ENCODE measurements around the gene CHST9.
"Not testable (repeated sequence)": the region's sequence is repeated elsewhere in the genome, so short reads cannot be mapped to it uniquely, and the experiment has no call there.

The CHST9 gene

DNA sequence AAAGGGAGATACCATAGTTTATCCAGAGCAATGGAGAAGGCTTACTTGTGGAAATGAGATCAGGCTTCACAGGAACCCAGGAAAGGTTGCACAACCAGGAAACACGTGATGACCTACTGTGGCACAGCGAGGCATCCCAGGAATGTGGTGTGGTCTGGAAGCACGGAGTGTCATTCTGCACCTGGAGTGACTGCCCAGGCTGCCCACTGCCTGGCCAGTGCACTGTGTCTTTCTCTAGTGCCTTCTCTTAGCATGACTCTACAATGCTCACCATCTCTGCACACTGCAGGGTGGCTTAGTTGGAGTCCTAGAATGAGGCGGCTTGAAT lies 48.9 kb downstream of the CHST9 start:
- Mint-ChIP-seq H3K4me1 (no peaks in the 10 kb centered on the region), H3K27ac (no peak overlapping the region), H3K27me3 (no peaks in the 10 kb centered on the region), H3K9me3 (no peaks in the 10 kb centered on the region), H3K36me3 (no peaks in the 10 kb centered on the region), H3K4me3 (no peak overlapping the region)

DNA sequence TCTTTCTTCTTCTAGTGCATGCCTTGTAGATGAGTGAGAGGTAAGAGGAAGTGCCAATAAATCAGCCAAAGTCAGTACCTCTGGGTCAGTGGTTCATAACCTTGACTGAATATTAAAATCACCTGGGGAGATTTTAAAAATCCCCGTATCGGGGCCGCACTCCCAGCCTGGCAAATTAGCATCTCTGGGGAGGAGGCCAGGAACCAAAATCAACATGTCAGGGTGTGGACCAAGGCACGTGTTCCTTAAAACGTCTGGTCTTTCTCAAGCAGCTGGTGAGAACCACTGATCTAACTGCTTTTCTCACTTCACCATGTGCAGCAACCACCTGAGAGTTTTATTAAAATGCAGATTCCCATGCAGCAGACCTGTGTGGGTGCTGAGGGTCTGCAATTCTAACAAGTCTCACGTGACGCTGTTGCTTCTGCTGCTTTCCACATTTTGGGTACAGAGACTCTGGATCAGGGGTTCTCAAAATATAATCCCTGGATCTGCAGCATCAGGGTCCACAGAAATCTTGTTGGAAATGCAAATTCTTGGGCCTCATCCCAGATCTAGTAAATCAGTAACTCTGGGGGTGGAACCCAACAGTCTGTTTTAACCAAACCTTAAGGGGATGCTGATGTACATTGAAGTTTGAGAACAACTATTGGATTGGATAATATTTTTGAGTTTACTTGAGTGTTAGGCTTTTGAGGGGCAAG lies 49.5 kb downstream of the CHST9 start:
- Mint-ChIP-seq H3K4me3 (no peak overlapping the region), H3K4me1 (no peaks in the 10 kb centered on the region), H3K9me3 (no peaks in the 10 kb centered on the region), H3K27me3 (no peaks in the 10 kb centered on the region), H3K36me3 (no peaks in the 10 kb centered on the region), H3K27ac (no peak overlapping the region)

DNA sequence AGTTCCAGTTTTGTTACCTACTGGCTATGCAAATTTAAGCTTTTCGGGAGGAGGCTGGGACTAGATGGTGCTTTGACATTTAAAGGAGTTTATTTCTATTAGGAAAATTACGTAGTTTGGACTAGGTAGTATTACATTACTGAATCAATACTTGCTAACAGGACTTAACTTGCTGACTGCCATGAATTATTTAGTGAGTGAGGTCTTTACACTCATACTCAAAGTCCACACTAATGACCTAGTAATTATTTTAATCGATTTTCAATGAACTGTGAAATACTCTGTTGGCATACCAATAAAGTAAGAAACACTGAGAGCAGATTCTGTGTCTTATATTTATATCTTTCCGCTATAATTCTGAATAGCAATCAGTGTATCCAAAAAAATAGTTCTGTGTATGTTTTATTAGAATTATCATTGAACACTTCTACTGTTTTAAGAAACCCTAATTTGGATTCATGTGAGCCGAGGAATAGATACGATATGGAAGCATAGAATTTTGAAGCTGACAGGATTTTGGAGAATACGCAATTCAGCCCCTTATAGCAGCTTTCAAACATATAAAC lies 55.0 kb downstream of the CHST9 start:
- Mint-ChIP-seq H3K4me3 (no peak overlapping the region), H3K4me1 (no peaks in the 10 kb centered on the region), H3K27ac (no peak overlapping the region), H3K9me3 (no peaks in the 10 kb centered on the region), H3K27me3 (no peaks in the 10 kb centered on the region), H3K36me3 (no peaks in the 10 kb centered on the region)

DNA sequence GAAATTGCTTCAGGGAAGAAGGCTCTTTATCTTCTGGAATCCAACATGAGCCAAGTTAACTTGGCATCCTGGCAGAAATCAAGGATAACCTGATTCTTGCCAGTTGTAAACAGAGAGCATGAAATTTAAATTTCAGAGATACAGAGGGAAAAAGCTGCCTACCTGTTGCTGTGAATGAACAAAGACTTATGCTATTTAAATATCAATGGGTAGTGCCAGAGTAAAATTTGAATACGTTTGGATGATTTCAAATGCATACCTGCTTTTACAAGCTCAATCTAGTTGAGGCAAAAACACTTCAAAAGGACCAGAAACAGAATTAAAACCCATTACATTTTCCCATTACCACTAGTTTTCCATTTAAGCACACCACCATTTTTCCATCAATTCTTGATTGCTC lies 60.9 kb downstream of the CHST9 start:
- no peaks in the 10 kb centered on the region for H3K27me3 Mint-ChIP-seq
- H3K9me3 Mint-ChIP-seq: no peaks in the 10 kb centered on the region
- H3K4me1 Mint-ChIP-seq: no peaks in the 10 kb centered on the region
- no peaks in the 10 kb centered on the region for H3K36me3 Mint-ChIP-seq
- H3K27ac Mint-ChIP-seq: no peak overlapping the region
- H3K4me3 Mint-ChIP-seq: no peak overlapping the region

DNA sequence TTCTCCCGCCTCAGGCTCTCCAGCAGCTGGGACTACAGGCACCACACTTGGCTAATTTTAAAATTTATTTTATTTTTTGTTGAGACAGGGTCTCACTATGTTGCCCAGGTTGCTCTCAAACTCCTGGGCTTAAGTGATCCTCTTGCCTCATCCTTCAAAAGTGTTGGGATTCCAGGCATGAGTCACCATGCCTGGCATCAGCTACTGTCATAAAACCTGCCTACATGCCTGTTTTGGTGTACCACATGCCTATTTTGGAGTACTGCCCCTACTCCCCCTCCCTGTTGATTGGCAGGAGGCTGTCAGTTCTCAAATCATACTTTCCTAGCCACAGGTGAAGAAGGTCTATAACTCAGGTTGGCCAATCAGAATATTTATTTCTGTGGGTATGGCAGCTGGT lies 64.0 kb downstream of the CHST9 start:
- Mint-ChIP-seq H3K27ac (no peak overlapping the region), H3K36me3 (no peaks in the 10 kb centered on the region), H3K27me3 (no peaks in the 10 kb centered on the region), H3K4me1 (no peaks in the 10 kb centered on the region), H3K4me3 (no peak overlapping the region), H3K9me3 (no peaks in the 10 kb centered on the region)

DNA sequence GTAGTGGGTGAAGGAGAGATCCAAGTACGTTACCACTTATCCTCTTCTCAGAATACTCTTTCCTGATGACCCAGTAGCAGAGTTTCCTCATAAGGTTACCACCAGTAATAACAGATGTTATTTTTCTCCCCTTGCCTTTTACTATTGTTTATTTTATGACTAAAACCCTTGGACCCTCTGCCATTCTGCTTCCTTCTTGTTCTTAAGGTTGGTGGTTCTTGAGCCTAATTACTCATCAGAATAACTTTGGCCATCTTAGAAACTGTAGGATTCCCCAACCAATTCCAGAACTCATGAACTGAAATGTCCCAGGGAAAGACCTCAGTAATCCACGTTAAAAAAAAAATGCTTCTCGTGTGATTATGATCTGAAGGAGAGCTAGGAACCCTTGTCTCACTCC lies 64.9 kb downstream of the CHST9 start:
- H3K36me3 Mint-ChIP-seq: no peaks in the 10 kb centered on the region
- H3K4me3 Mint-ChIP-seq: no peak overlapping the region
- H3K27ac Mint-ChIP-seq: no peak overlapping the region
- no peaks in the 10 kb centered on the region for H3K27me3 Mint-ChIP-seq
- H3K9me3 Mint-ChIP-seq: no peaks in the 10 kb centered on the region
- H3K4me1 Mint-ChIP-seq: no peaks in the 10 kb centered on the region

DNA sequence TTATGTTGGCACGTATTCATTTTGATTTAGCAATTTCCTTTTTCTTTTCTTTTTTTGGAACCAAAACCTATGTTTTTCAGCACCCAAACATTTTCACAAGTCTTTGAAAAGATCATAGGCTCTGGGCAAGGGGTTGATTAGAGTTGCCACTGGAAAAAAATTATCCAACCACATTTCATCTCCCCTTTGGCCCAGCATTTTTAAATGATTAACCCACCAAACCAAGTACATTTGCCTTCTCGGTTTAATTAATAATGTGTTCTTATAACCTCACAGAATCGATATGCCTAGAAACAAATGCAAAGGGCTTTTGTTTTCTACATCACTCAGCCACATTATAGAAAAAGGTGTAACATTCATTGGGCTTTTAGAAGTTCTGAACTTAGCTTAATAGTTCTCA lies 66.1 kb downstream of the CHST9 start:
- H3K4me1 Mint-ChIP-seq: no peaks in the 10 kb centered on the region

DNA sequence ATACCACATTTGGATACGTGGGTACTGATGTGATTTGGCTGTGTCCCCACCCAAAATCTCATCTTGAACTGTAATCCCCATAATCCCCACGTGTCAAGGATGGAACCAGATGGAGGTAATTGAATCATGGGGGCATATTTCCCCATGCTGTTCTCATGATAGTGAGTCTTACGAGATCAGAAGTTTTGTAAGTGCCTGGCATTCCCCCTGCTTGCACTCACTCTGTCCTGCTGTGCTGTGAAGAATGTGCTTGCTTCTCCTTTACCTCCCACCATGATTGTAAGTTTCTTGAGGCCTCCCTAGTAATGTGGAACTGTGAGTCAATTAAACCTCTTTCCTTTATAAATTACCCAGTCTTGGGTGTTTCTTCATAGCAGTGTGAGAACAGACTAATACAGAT lies 70.3 kb downstream of the CHST9 start:
- Mint-ChIP-seq H3K27me3 (no peaks in the 10 kb centered on the region), H3K9me3 (no peaks in the 10 kb centered on the region)

More for the DNA sequence above, 66.1 kb downstream of the CHST9 start:
- no peak overlapping the region for H3K4me3 Mint-ChIP-seq
- no peak overlapping the region for H3K27ac Mint-ChIP-seq
- no peaks in the 10 kb centered on the region for H3K36me3 Mint-ChIP-seq
- H3K27me3 Mint-ChIP-seq: no peaks in the 10 kb centered on the region
- no peaks in the 10 kb centered on the region for H3K9me3 Mint-ChIP-seq

DNA sequence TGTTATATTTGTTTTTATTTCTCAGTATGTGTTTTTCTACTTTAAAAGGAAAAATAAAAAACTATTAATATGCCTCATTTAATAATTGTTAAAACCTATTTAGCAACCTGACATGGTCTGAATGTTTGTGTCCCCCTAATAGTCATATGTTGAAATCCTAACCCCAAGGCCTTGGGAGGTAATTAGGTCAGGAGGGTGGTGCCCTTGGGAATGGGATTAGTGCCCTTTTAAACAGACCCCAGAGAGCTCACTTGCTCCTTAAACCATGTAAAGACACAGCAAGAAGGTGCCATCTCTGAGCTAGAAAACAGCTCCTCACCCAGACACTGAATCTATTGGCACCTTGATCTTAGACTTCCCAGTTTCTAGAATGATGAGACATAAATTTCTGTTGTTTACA lies 71.8 kb downstream of the CHST9 start:
- no peak overlapping the region for H3K4me3 Mint-ChIP-seq
- no peaks in the 10 kb centered on the region for H3K36me3 Mint-ChIP-seq
- H3K27me3 Mint-ChIP-seq: no peaks in the 10 kb centered on the region
- no peaks in the 10 kb centered on the region for H3K4me1 Mint-ChIP-seq
- no peak overlapping the region for H3K27ac Mint-ChIP-seq
- H3K9me3 Mint-ChIP-seq: peaks cover 2% of the 10 kb centered on the region

More for the DNA sequence above, 70.3 kb downstream of the CHST9 start:
- H3K4me3 Mint-ChIP-seq: no peak overlapping the region
- H3K4me1 Mint-ChIP-seq: no peaks in the 10 kb centered on the region
- no peaks in the 10 kb centered on the region for H3K36me3 Mint-ChIP-seq
- H3K27ac Mint-ChIP-seq: no peak overlapping the region

DNA sequence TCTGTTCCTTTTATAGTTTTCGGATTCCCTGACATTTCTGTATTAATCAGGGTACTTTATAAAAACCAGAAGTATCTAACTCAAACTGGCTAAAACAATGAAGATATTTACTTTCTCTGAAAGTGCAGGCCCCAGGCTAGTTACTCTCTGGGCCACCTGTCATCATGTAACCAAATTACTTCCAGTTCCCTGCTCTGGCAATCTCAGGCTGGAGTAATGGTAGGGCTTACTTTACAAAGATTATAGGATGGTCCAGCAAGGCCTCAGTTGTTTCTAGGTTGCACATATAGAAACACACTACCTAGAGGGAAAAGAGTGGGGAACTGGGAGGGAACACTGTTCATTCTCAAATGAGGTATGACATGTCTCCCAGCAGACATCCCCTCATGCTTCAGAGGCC lies 74.8 kb downstream of the CHST9 start:
- no peak overlapping the region for H3K4me3 Mint-ChIP-seq
- peaks cover 9% of the 10 kb centered on the region for H3K9me3 Mint-ChIP-seq
- no peaks in the 10 kb centered on the region for H3K36me3 Mint-ChIP-seq
- H3K27me3 Mint-ChIP-seq: no peaks in the 10 kb centered on the region
- no peak overlapping the region for H3K27ac Mint-ChIP-seq
- H3K4me1 Mint-ChIP-seq: no peaks in the 10 kb centered on the region

DNA sequence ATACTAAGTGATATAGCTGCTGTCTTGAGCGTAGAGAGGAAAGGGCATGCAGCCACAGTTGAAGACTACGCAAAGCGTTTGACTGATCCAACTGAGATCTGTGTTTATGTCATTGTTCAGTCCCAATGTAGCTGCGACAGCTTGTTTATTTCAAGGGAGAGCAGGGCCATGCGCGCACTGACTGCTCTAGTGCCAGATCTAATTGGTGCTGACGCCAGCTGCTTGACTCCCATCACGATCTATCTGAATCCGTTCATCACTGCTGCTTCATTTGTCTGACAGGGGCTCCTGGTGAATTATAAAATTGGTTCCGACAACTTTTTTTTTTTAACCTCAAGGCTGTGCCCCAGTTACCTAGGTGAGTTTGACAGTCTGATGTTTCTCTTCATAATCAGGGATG lies 75.7 kb downstream of the CHST9 start:
- H3K27me3 Mint-ChIP-seq: no peaks in the 10 kb centered on the region
- H3K4me1 Mint-ChIP-seq: no peaks in the 10 kb centered on the region
- H3K9me3 Mint-ChIP-seq: peaks cover 12% of the 10 kb centered on the region

DNA sequence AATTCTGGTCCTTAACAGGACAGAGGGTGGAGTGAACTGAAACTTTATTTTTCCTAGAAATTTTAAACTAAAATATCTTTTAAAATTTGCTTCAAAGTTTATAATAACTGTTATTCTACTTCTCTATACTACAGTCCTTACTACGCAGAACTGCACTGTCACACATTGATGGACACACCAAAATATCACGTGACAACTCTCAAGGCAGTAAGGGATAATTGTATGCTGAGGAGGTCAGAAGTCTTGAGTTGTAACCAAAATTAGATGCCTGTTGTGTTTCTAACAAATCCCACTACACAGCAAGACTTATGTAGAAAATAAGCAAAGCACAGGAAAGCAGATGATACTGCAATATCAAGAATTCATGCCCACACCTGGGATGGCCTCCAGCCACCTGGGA lies 76.3 kb downstream of the CHST9 start:
- H3K4me3 Mint-ChIP-seq: no peak overlapping the region
- H3K36me3 Mint-ChIP-seq: no peaks in the 10 kb centered on the region
- no peaks in the 10 kb centered on the region for H3K27me3 Mint-ChIP-seq
- no peak overlapping the region for H3K27ac Mint-ChIP-seq
- H3K4me1 Mint-ChIP-seq: no peaks in the 10 kb centered on the region
- peaks cover 12% of the 10 kb centered on the region for H3K9me3 Mint-ChIP-seq

More for the DNA sequence above, 75.7 kb downstream of the CHST9 start:
- no peak overlapping the region for H3K4me3 Mint-ChIP-seq
- H3K27ac Mint-ChIP-seq: no peak overlapping the region
- no peaks in the 10 kb centered on the region for H3K36me3 Mint-ChIP-seq

DNA sequence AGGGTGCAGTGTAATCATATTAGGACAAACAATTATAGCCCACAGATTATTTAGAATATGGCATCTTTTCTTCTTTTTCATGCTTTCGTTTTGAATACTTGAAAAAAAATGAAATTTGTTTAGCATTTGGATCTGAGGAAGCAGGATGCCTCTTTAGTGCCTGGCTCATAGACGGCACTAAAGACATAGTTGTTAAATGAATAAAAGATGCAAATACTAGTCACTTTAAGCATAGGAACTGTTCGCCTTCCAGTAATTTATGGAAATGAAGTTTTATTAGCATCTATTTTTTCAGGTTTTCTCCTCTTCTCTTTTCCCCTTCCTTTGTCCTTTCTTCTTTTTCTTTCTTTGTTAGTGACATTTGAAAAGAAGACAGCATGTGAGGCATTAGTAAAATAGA lies 80.4 kb downstream of the CHST9 start:
- Mint-ChIP-seq H3K9me3 (peaks cover 21% of the 10 kb centered on the region), H3K4me3 (no peak overlapping the region), H3K27me3 (no peaks in the 10 kb centered on the region), H3K4me1 (no peaks in the 10 kb centered on the region), H3K27ac (no peak overlapping the region), H3K36me3 (no peaks in the 10 kb centered on the region)

DNA sequence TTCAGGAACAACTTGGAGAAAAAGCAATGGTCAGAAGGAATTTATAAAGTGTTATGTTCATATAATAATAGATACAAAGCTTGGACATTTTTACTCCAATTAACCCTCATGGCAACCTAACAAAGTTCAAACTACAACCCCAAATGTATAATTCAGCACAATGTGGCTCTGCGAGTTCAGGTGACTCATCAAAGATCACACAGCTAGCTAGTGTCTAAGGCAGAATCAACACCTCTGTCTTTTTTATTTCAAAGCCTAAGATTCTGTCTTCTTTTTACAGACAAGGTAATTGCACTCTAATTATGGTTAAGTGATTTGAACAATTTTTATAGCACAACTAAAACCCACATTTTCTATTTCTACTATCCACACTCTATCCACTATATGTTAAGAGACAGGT lies 90.5 kb downstream of the CHST9 start:
- no peak overlapping the region for H3K4me3 Mint-ChIP-seq
- H3K9me3 Mint-ChIP-seq: peaks cover 21% of the 10 kb centered on the region
- no peaks in the 10 kb centered on the region for H3K4me1 Mint-ChIP-seq
- no peaks in the 10 kb centered on the region for H3K27me3 Mint-ChIP-seq
- no peak overlapping the region for H3K27ac Mint-ChIP-seq
- no peaks in the 10 kb centered on the region for H3K36me3 Mint-ChIP-seq

DNA sequence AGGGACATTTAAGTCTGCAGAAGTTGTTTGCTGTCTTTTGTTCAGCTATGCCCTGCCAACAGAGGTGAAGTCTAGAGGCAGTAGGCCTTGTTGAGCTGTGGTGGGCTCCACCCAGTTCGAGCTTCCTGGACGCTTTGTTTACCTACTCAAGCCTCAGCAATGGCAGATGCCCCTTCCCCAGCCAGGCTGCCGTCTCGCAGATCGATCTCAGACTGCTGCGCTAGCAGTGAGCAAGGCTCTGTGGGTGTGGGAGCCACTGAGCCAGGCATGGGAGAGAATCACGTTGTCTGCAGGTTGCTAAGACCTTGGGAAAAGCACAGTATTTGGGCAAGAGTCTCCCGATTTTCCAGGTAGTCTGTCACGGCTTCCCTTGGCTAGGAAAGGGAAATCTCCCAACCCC lies 91.8 kb downstream of the CHST9 start:
- not testable (repeated sequence) for H3K4me1 Mint-ChIP-seq, H3K27ac Mint-ChIP-seq

DNA sequence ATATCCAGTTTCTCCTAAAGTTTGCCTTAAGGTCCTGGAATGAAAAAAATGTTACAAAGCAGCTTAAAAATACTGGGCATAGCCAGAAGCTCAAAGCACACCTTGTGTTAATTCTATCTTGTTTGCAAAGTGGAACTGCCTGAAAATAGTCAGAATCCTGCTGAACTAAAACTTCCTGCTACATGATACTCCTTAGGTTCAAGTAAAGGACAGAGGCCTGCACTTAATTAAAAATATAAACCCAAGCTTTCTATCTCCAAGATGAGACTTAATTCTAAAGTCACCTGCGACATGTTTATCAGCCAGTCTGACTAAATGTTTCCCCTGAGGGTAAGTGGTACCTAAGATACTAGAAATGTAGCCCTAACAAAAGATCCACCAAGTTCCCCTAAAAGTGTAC lies 103.4 kb downstream of the CHST9 start:
- Mint-ChIP-seq H3K4me1 (no peaks in the 10 kb centered on the region), H3K9me3 (peaks cover 10% of the 10 kb centered on the region), H3K27ac (no peak overlapping the region), H3K4me3 (no peak overlapping the region), H3K36me3 (no peaks in the 10 kb centered on the region), H3K27me3 (no peaks in the 10 kb centered on the region)

More for the DNA sequence above, 91.8 kb downstream of the CHST9 start:
- H3K36me3 Mint-ChIP-seq, H3K27me3 Mint-ChIP-seq, H3K4me3 Mint-ChIP-seq, H3K9me3 Mint-ChIP-seq: not testable (repeated sequence)

DNA sequence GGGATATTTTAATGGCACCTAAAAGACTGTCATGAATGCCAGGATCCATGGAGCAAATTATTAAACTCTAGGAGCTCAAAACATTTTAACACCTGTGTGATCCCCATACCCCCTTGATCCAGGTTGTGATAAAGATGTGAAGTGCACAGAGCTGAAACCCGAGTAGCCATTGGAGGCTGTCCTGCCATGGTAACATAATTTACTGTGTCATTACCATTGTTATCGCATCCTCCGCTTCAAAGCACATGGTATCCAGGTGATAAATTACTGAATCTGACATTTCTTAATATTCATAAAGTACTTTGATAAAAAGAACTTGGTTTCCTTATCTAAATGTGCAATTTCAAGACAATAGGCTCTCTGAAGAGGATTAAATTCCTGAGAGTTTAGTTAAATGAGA lies 109.3 kb downstream of the CHST9 start:
- H3K27me3 Mint-ChIP-seq: no peaks in the 10 kb centered on the region
- no peak overlapping the region for H3K4me3 Mint-ChIP-seq

More for the DNA sequence above, 109.3 kb downstream of the CHST9 start:
- no peak overlapping the region for H3K27ac Mint-ChIP-seq
- H3K9me3 Mint-ChIP-seq: no peaks in the 10 kb centered on the region
- H3K4me1 Mint-ChIP-seq: no peaks in the 10 kb centered on the region
- H3K36me3 Mint-ChIP-seq: no peaks in the 10 kb centered on the region
